DND-41 (cell line): ENCODE data around the gene MTARC2.

ENCODE experiments used
- ATAC-seq: fragments of 200-7000 bp; cut with Tn5 transposase; 3 replicates; pipeline ENCODE4 v1.9.1; 2021; ENCODE audit warnings: low read depth; ENCODE audit not compliant: insufficient read depth
- DNase-seq: peaks from one replicate; pipeline ENCODE4 v3.0.0-alpha.2; 2020
- H2AFZ ChIP-seq: 2 replicates; pipeline ENCODE4 v1.6.0; 2012; ENCODE audit warnings: low read depth, low read length
- H3K27ac ChIP-seq: 2 replicates; pipeline ENCODE4 v1.5.1; 2012; ENCODE audit warnings: low read length, inconsistent platforms
- H3K27me3 ChIP-seq: fragments of 200-600 bp; sonication (generic); 2 replicates; pipeline ENCODE4 v1.6.0; 2012; ENCODE audit warnings: low read length, mild to moderate bottlenecking, inconsistent platforms; ENCODE audit not compliant: insufficient read depth, poor library complexity
- H3K36me3 ChIP-seq: 2 replicates; pipeline ENCODE4 v1.5.1; 2012; ENCODE audit warnings: low read length, inconsistent platforms; ENCODE audit not compliant: insufficient read depth
- H3K4me1 ChIP-seq: 2 replicates; pipeline ENCODE4 v1.5.1; 2012; ENCODE audit warnings: mild to moderate bottlenecking, low read length; ENCODE audit not compliant: insufficient read depth
- H3K4me2 ChIP-seq: 2 replicates; pipeline ENCODE4 v1.6.0; 2012; ENCODE audit warnings: mild to moderate bottlenecking, moderate library complexity, low read length, inconsistent platforms; ENCODE audit not compliant: insufficient read depth
- H3K4me3 ChIP-seq, 2 experiments: fragments of 200-600 bp in 1 of 2; shearing (Covaris generic) in 1 of 2; 2 replicates each; pipeline ENCODE4 v1.5.1; 2012 to 2016; ENCODE audit warnings: inconsistent platforms in 2 of 2, low read length in 2 of 2, mild to moderate bottlenecking in 2 of 2, low read depth in 1 of 2, moderate library complexity in 1 of 2
- H3K79me2 ChIP-seq: 2 replicates; pipeline ENCODE4 v1.6.0; 2012; ENCODE audit warnings: low read length, inconsistent platforms; ENCODE audit not compliant: insufficient read depth
- H3K9ac ChIP-seq: 2 replicates; pipeline ENCODE4 v1.6.0; 2012; ENCODE audit warnings: low read depth, mild to moderate bottlenecking, inconsistent platforms, low read length, moderate library complexity
- H3K9me3 ChIP-seq: 2 replicates; pipeline ENCODE4 v1.5.1; 2012; ENCODE audit warnings: low read length, moderate library complexity, mild to moderate bottlenecking, inconsistent platforms; ENCODE audit not compliant: insufficient read depth, severe bottlenecking
- H4K20me1 ChIP-seq: 2 replicates; pipeline ENCODE4 v1.6.0; 2012; ENCODE audit warnings: low read length; ENCODE audit not compliant: insufficient read depth
- CTCF ChIP-seq: IDR thresholded peaks from 2 replicates; pipeline ENCODE4 v1.5.1; 2012; ENCODE audit warnings: borderline replicate concordance, low read length, moderate library complexity, mild to moderate bottlenecking; ENCODE audit not compliant: poor library complexity, severe bottlenecking; ENCODE audit errors: extremely low read depth
- EZH2 ChIP-seq: IDR thresholded peaks from 3 replicates; pipeline ENCODE4 v1.6.1; 2012; ENCODE audit warnings: borderline replicate concordance, low read depth, mild to moderate bottlenecking, moderate library complexity, low read length, inconsistent platforms; ENCODE audit not compliant: severe bottlenecking

MTARC2 gene

DNA sequence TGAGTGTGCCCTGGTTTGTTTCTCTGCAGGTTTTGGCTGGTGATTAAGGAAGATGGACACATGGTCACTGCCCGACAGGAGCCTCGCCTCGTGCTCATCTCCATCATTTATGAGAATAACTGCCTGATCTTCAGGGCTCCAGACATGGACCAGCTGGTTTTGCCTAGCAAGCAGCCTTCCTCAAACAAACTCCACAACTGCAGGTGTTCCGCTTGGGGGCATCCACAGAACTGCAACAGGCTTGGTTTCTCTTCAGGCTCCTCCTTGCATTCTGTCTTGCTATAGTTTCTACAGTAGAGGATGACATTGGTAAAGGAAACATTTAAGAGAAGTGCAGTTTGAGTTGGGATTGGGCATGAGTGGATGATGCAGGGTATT, 6.8 kb downstream of the MTARC2 start:
- Histone ChIP-seq H3K4me3 (no peak overlapping the region), H3K9ac (no peak overlapping the region), H3K27me3 (no peaks in the 10 kb centered on the region), H3K9me3 (no peaks in the 10 kb centered on the region), H3K36me3 (no peaks in the 10 kb centered on the region), H3K4me2 (no peak overlapping the region), H2AFZ (no peak overlapping the region), H3K4me1 (no peaks in the 10 kb centered on the region), H3K79me2 (no peaks in the 10 kb centered on the region), H3K27ac (no peak overlapping the region), H4K20me1 (no peaks in the 10 kb centered on the region)
- TF ChIP-seq EZH2 (no peak), CTCF (no peak)
- DNase-seq (no peak), ATAC-seq (no peak)

GRCh38 chr1:220755309-220755708, 7.2 kb downstream of the MTARC2 start:
- Histone ChIP-seq H3K4me2 (no peak overlapping the region), H4K20me1 (no peaks in the 10 kb centered on the region), H2AFZ (no peak overlapping the region), H3K9me3 (no peaks in the 10 kb centered on the region), H3K27ac (no peak overlapping the region), H3K4me1 (no peaks in the 10 kb centered on the region), H3K79me2 (no peaks in the 10 kb centered on the region), H3K36me3 (no peaks in the 10 kb centered on the region), H3K27me3 (no peaks in the 10 kb centered on the region), H3K9ac (no peak overlapping the region), H3K4me3 (no peak overlapping the region)
- no peak for DNase-seq
- TF ChIP-seq CTCF (no peak), EZH2 (no peak)
- no peak for ATAC-seq

- Histone ChIP-seq H2AFZ (no peak overlapping the region), H3K27ac (no peak overlapping the region), H3K79me2 (no peaks in the 10 kb centered on the region), H3K9ac (no peak overlapping the region), H3K27me3 (no peaks in the 10 kb centered on the region), H3K4me3 (no peak overlapping the region), H3K36me3 (no peaks in the 10 kb centered on the region), H4K20me1 (no peaks in the 10 kb centered on the region), H3K4me2 (no peak overlapping the region), H3K4me1 (no peaks in the 10 kb centered on the region), H3K9me3 (no peaks in the 10 kb centered on the region)
- DNase-seq: no peak
- no peak for TF ChIP-seq EZH2
- TF ChIP-seq CTCF: no peak
- ATAC-seq: no peak
Observed at GRCh38 chr1:220757441-220757840, 9.3 kb downstream of the MTARC2 start.

DNA sequence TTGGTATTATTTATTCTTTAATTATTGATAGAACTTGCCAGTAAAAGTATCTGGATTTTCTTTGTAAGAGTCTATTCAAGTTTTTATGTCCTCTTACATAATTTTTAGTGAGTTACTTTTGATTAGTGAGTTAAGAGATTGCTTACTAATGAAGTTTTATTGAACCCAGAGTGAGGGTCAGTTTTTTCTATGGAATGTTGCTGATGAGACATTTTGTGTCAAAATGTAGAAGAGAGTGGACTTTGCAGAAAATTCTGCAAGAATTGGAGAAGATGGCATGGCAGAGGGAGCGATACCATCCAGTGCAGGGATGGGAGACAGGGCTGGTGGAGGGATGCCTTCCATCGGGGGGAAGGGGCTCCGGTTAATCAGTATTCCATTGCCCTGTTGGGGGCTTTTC, 11.0 kb downstream of the MTARC2 start:
- no peaks in the 10 kb centered on the region for H3K4me1 ChIP-seq
- H2AFZ ChIP-seq: no peak overlapping the region
- no peak for TF ChIP-seq CTCF
- TF ChIP-seq EZH2: no peak
- no peaks in the 10 kb centered on the region for H4K20me1 ChIP-seq
- no peak for ATAC-seq
- no peak overlapping the region for H3K27ac ChIP-seq
- no peak for DNase-seq
- no peak overlapping the region for H3K4me2 ChIP-seq
- no peak overlapping the region for H3K4me3 ChIP-seq
- H3K9me3 ChIP-seq: no peaks in the 10 kb centered on the region
- no peak overlapping the region for H3K9ac ChIP-seq
- H3K79me2 ChIP-seq: no peaks in the 10 kb centered on the region
- H3K36me3 ChIP-seq: no peaks in the 10 kb centered on the region
- H3K27me3 ChIP-seq: no peaks in the 10 kb centered on the region
